Neural progenitor cell (in vitro differentiated cells): ENCODE measurements around the gene ZNG1B. TPM values are rescaled to one million over a fixed set of nuclear protein-coding genes. Genes with fewer than 3 reads are reported as not detected.
"Not testable (repeated sequence)": the region's sequence is repeated elsewhere in the genome, so short reads cannot be mapped to it uniquely, and the experiment has no call there.

Experiments used
- DNase-seq: peaks from one replicate; pipeline ENCODE4 v3.0.0-alpha.2; 2016; ENCODE audit warnings: low spot score
- H2AFZ ChIP-seq: fragments of 200-600 bp; sonication (generic); replicated peaks from 2 replicates; pipeline ENCODE4 v1.6.1; 2016; ENCODE audit warnings: antibody characterized with exemption
- H3F3A ChIP-seq: fragments of 200-600 bp; sonication (generic); 2 replicates; pipeline ENCODE4 v1.6.1; 2016; ENCODE audit warnings: antibody characterized with exemption, low read depth
- H3K27ac ChIP-seq: fragments of 200-600 bp; sonication (generic); 2 replicates; pipeline ENCODE4 v1.5.1; 2016; ENCODE audit warnings: mild to moderate bottlenecking
- H3K27me3 ChIP-seq: fragments of 200-600 bp; sonication (generic); 2 replicates; pipeline ENCODE4 v1.6.1; 2016; ENCODE audit warnings: mild to moderate bottlenecking, moderate library complexity
- H3K36me3 ChIP-seq: fragments of 200-600 bp; sonication (generic); 2 replicates; pipeline ENCODE4 v1.5.1; 2016
- H3K4me1 ChIP-seq: fragments of 200-600 bp; sonication (generic); 2 replicates; pipeline ENCODE4 v1.6.1; 2016; ENCODE audit warnings: mixed run types
- H3K4me2 ChIP-seq: fragments of 200-600 bp; sonication (generic); 2 replicates; pipeline ENCODE4 v1.6.1; 2016
- H3K4me3 ChIP-seq: fragments of 200-600 bp; sonication (generic); 2 replicates; pipeline ENCODE4 v1.5.1; 2016
- H3K79me2 ChIP-seq: fragments of 200-600 bp; sonication (generic); 2 replicates; pipeline ENCODE4 v1.6.1; 2016; ENCODE audit warnings: low read depth
- H3K9ac ChIP-seq: fragments of 200-600 bp; sonication (generic); 2 replicates; pipeline ENCODE4 v1.6.1; 2016
- H3K9me3 ChIP-seq: fragments of 200-600 bp; sonication (generic); 2 replicates; pipeline ENCODE4 v1.5.1; 2016; ENCODE audit warnings: low read depth
- H4K20me1 ChIP-seq: fragments of 200-600 bp; sonication (generic); 2 replicates; pipeline ENCODE4 v1.6.1; 2016; ENCODE audit warnings: low read depth
- H3K27ac Mint-ChIP-seq: 3 replicates; pipeline ENCODE4 v1.8.0; 2021; ENCODE audit warnings: mixed read lengths
- H3K27me3 Mint-ChIP-seq: 2 replicates; pipeline ENCODE4 v1.8.0; 2022; ENCODE audit warnings: low read depth, mild to moderate bottlenecking, inconsistent platforms, moderate library complexity, mixed read lengths; ENCODE audit not compliant: insufficient read depth
- H3K36me3 Mint-ChIP-seq: 3 replicates; pipeline ENCODE4 v1.8.0; 2021; ENCODE audit warnings: mixed read lengths
- H3K4me1 Mint-ChIP-seq: 3 replicates; pipeline ENCODE4 v1.8.0; 2021; ENCODE audit warnings: mixed read lengths
- H3K4me3 Mint-ChIP-seq: 3 replicates; pipeline ENCODE4 v1.8.0; 2021; ENCODE audit warnings: mild to moderate bottlenecking, moderate library complexity, mixed read lengths
- H3K9me3 Mint-ChIP-seq: 3 replicates; pipeline ENCODE4 v1.8.0; 2020; ENCODE audit warnings: mixed read lengths
- EZH2 ChIP-seq: fragments of 200-600 bp; sonication (generic); IDR thresholded peaks from 2 replicates; pipeline ENCODE4 v1.6.1; 2017; ENCODE audit warnings: antibody characterized with exemption, mild to moderate bottlenecking, moderate library complexity
- EZH2phosphoT487 ChIP-seq: fragments of 200-600 bp; sonication (generic); IDR thresholded peaks from 2 replicates; pipeline ENCODE4 v1.6.1; 2017; ENCODE audit warnings: antibody characterized with exemption
- total RNA-seq: library from RNA; depleted of rRNA; stranded (reverse); fragments of >200 nt; gene quantifications from 2 replicates; pipeline ENCODE4 v1.2.3, GENCODE V29; 2015; ENCODE audit warnings: low replicate concordance
- TF ChIP-seq, protein P1 (sequence below): fragments of 200-600 bp; sonication (generic); IDR thresholded peaks from 2 replicates; pipeline ENCODE4 v1.5.1; 2017; ENCODE audit warnings: antibody characterized with exemption, mild to moderate bottlenecking

Gene ZNG1B
- total RNA-seq, 1 donor from 2014 or later = 68.9 TPM

DNA sequence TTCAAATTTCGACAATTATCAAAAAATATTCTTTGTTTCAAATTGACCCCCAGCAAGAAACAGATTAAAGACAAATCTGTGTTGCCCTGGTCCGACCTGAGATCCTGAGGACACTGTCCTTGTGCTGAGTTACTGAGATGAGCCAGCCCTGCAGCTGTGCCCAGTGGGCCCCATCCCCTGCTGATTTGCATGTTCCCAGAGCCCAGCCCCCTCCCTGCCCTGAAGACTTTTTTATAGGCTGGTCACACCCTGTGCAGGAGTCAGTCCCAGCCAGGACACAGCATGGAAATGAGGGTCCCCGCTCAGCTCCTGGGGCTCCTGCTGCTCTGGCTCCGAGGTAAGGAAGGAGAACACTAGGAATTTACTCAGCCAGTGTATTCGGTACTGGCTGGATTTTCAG lies 31.4 kb upstream of the ZNG1B start:
- TF ChIP-seq, protein P1, sequence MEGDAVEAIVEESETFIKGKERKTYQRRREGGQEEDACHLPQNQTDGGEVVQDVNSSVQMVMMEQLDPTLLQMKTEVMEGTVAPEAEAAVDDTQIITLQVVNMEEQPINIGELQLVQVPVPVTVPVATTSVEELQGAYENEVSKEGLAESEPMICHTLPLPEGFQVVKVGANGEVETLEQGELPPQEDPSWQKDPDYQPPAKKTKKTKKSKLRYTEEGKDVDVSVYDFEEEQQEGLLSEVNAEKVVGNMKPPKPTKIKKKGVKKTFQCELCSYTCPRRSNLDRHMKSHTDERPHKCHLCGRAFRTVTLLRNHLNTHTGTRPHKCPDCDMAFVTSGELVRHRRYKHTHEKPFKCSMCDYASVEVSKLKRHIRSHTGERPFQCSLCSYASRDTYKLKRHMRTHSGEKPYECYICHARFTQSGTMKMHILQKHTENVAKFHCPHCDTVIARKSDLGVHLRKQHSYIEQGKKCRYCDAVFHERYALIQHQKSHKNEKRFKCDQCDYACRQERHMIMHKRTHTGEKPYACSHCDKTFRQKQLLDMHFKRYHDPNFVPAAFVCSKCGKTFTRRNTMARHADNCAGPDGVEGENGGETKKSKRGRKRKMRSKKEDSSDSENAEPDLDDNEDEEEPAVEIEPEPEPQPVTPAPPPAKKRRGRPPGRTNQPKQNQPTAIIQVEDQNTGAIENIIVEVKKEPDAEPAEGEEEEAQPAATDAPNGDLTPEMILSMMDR = no peak
- TF ChIP-seq EZH2phosphoT487 (no peak), EZH2 (no peak)
- H3K4me3 ChIP-seq = no peak overlapping the region
- peak; percentile 34 for DNase-seq
- H3K4me3 Mint-ChIP-seq = no peak overlapping the region
- peak overlapping the region; percentile 60 for H3K4me2 ChIP-seq
- no peaks in the 10 kb centered on the region for H3K27me3 ChIP-seq
- H3K9me3 Mint-ChIP-seq = no peaks in the 10 kb centered on the region
- peak overlapping the region; percentile 66 for H3K27ac Mint-ChIP-seq
- H3K27me3 Mint-ChIP-seq = peaks cover 4% of the 10 kb centered on the region
- H3K36me3 ChIP-seq = no peaks in the 10 kb centered on the region
- no peak overlapping the region for H3K27ac ChIP-seq
- no peaks in the 10 kb centered on the region for H4K20me1 ChIP-seq
- H3K79me2 ChIP-seq = no peaks in the 10 kb centered on the region
- peak overlapping the region; percentile 57 for H2AFZ ChIP-seq
- H3K36me3 Mint-ChIP-seq = no peaks in the 10 kb centered on the region
- H3K4me1 ChIP-seq = peaks cover 8% of the 10 kb centered on the region
- H3F3A ChIP-seq = no peaks in the 10 kb centered on the region
- H3K9ac ChIP-seq = no peak overlapping the region
- peaks cover 15% of the 10 kb centered on the region for H3K4me1 Mint-ChIP-seq
- no peaks in the 10 kb centered on the region for H3K9me3 ChIP-seq

- Histone ChIP-seq H2AFZ (no peak overlapping the region), H3K4me3 (no peak overlapping the region), H3K36me3 (no peaks in the 10 kb centered on the region), H3K79me2 (no peaks in the 10 kb centered on the region), H3K27ac (no peak overlapping the region), H3K4me1 (peaks cover 8% of the 10 kb centered on the region), H3F3A (no peaks in the 10 kb centered on the region), H4K20me1 (no peaks in the 10 kb centered on the region), H3K4me2 (no peak overlapping the region), H3K9me3 (no peaks in the 10 kb centered on the region), H3K27me3 (no peaks in the 10 kb centered on the region), H3K9ac (no peak overlapping the region)
- Mint-ChIP-seq H3K4me3 (no peak overlapping the region), H3K4me1 (peaks cover 15% of the 10 kb centered on the region), H3K27ac (no peak overlapping the region), H3K36me3 (no peaks in the 10 kb centered on the region), H3K27me3 (peaks cover 4% of the 10 kb centered on the region), H3K9me3 (no peaks in the 10 kb centered on the region)
- TF ChIP-seq, protein P1 = peak; percentile 27
- TF ChIP-seq EZH2phosphoT487 = no peak
- no peak for TF ChIP-seq EZH2
- DNase-seq = no peak
Observed at GRCh38 chr2:113407446-113408099, 29.9 kb upstream of the ZNG1B start.

GRCh38 chr2:113411725-113412352 lies 25.7 kb upstream of the ZNG1B start:
- H3K27ac ChIP-seq, H3K4me3 ChIP-seq, H3K27me3 Mint-ChIP-seq, H3K4me1 Mint-ChIP-seq, H2AFZ ChIP-seq, H4K20me1 ChIP-seq, H3K4me1 ChIP-seq, H3K9ac ChIP-seq, H3K9me3 ChIP-seq, H3F3A ChIP-seq, H3K4me3 Mint-ChIP-seq, H3K36me3 ChIP-seq, H3K36me3 Mint-ChIP-seq, H3K4me2 ChIP-seq, H3K79me2 ChIP-seq, DNase-seq, H3K9me3 Mint-ChIP-seq, H3K27me3 ChIP-seq, H3K27ac Mint-ChIP-seq: not testable (repeated sequence)

DNA sequence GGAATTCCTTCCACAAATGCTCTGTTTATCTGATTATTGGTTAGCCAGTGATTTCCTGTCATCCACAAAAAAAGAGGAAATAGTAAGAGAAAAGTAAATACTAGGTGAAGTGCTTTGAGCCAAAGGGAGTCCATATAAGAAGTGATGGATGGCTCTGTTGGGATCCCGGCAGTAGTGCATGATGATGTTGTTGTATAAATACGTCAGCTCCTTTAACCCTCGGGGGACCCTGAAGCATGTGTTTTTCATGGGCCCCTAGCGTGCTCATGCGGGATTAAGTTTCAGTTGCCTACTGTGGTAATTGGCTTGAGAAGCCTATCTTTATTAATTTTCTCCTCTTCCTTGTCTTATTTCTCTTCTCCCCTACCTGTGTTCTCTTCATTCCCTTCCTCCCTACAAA lies 24.7 kb upstream of the ZNG1B start:
- H3F3A ChIP-seq = not testable (repeated sequence)

GRCh38 chr2:113431773-113432172 lies 5.7 kb upstream of the ZNG1B start:
- not testable (repeated sequence) for H3K27me3 Mint-ChIP-seq, H3K36me3 Mint-ChIP-seq, H3K4me3 ChIP-seq, H3K4me1 Mint-ChIP-seq, H3K36me3 ChIP-seq, H3K27ac ChIP-seq, H3K4me1 ChIP-seq, DNase-seq, H2AFZ ChIP-seq, H3K27me3 ChIP-seq, H3K9me3 ChIP-seq, H3K4me2 ChIP-seq, H3F3A ChIP-seq, H3K27ac Mint-ChIP-seq, H4K20me1 ChIP-seq, H3K4me3 Mint-ChIP-seq, H3K9me3 Mint-ChIP-seq, H3K9ac ChIP-seq, H3K79me2 ChIP-seq

More for the DNA sequence above, 24.7 kb upstream of the ZNG1B start:
- not testable (repeated sequence) for H3K4me3 ChIP-seq, H3K27ac Mint-ChIP-seq, H3K36me3 ChIP-seq, H3K36me3 Mint-ChIP-seq, H3K9me3 Mint-ChIP-seq, H3K27ac ChIP-seq, H3K79me2 ChIP-seq, H2AFZ ChIP-seq, H3K4me3 Mint-ChIP-seq, H3K9ac ChIP-seq, H3K4me2 ChIP-seq, DNase-seq, H3K4me1 ChIP-seq, H3K9me3 ChIP-seq, H3K27me3 ChIP-seq, H3K4me1 Mint-ChIP-seq, H4K20me1 ChIP-seq, H3K27me3 Mint-ChIP-seq

GRCh38 chr2:113433468-113433867 lies 4.0 kb upstream of the ZNG1B start:
- H3K27me3 Mint-ChIP-seq, DNase-seq: not testable (repeated sequence)

More at GRCh38 chr2:113433468-113433867, 4.0 kb upstream of the ZNG1B start:
- not testable (repeated sequence) for H3K9me3 ChIP-seq, H3K9me3 Mint-ChIP-seq, H4K20me1 ChIP-seq, H3K27me3 ChIP-seq, H3K9ac ChIP-seq, H3K4me1 ChIP-seq, H3K79me2 ChIP-seq, H3K27ac ChIP-seq, H3K36me3 Mint-ChIP-seq, H3K4me3 Mint-ChIP-seq, H3K4me2 ChIP-seq, H3K4me1 Mint-ChIP-seq, H3K36me3 ChIP-seq, H3K4me3 ChIP-seq, H3K27ac Mint-ChIP-seq, H3F3A ChIP-seq, H2AFZ ChIP-seq
